Right lung (tissue), 10 donors: ENCODE results near the gene NT5M. TPM values are rescaled to one million over a fixed set of nuclear protein-coding genes. Genes with fewer than 3 reads are reported as not detected.
"Not testable (repeated sequence)": the region's sequence is repeated elsewhere in the genome, so short reads cannot be mapped to it uniquely, and the experiment has no call there.

ENCODE experiments used
- DNase-seq, 2 donors: peaks; one replicate each; pipeline ENCODE4 v3.0.0-alpha.2; 2013
- long read RNA-seq, 8 donors: transcript quantifications; one replicate each; lab custom pipeline, GENCODE V29; 2026
- polyA plus RNA-seq, 5 donors: library from polyadenylated mRNA; unstranded; fragments of 120-200 nt; gene quantifications; one replicate each; pipeline versions ENCODE4 v1.2.1 to v1.2.3, GENCODE V29; 2013; ENCODE audit warnings: inconsistent platforms in 1 of 5, low replicate concordance in 1 of 5; ENCODE audit not compliant: insufficient read length in 5 of 5, insufficient read depth in 1 of 5

Gene NT5M
- polyA plus RNA-seq: 1 to 10 TPM; 2.7 to 6.5 (median 3.7) TPM
- long read RNA-seq, donor 1, partial matches to known transcripts: 0 of 3 reads
- long read RNA-seq, donor 1, other reads (novel, unspliced or antisense): 0 of 3 reads
- long read RNA-seq, donor 2: 0 reads
- long read RNA-seq, donor 3, partial matches to known transcripts: 0 of 4 reads
- long read RNA-seq, donor 3, other reads (novel, unspliced or antisense): 0 of 4 reads
- long read RNA-seq, donor 4, partial matches to known transcripts: 0 of 2 reads
- long read RNA-seq, donor 4, other reads (novel, unspliced or antisense): 0 of 2 reads
- long read RNA-seq, donor 5, partial matches to known transcripts: 2,746 of 2,747 reads
- long read RNA-seq, donor 5, other reads (novel, unspliced or antisense): 0 of 2,747 reads
- long read RNA-seq, donor 6, partial matches to known transcripts: 0 of 1 reads
- long read RNA-seq, donor 6, other reads (novel, unspliced or antisense): 0 of 1 reads
- long read RNA-seq, donor 7: 0 reads
- long read RNA-seq, donor 8, partial matches to known transcripts: 0 of 1 reads
- long read RNA-seq, donor 8, other reads (novel, unspliced or antisense): 0 of 1 reads

- DNase-seq: peak; percentile 69 to 73
These were observed at the start of gene NT5M for GRCh38 chr17:17303010-17303846. Gene NT5M, plus strand, starts transcription at chr17:17303373. Its CDS starts 178 bp downstream, at chr17:17303551.

GRCh38 chr17:17253406-17253805 is 49.8 kb upstream of the NT5M start:
- DNase-seq: no peak

GRCh38 chr17:17254036-17254435 is 49.1 kb upstream of the NT5M start:
- no peak for DNase-seq

GRCh38 chr17:17255689-17256088 is 47.5 kb upstream of the NT5M start:
- DNase-seq: not testable (repeated sequence)

- no peak for DNase-seq
These were observed 46.9 kb upstream of the NT5M start for GRCh38 chr17:17256316-17256715.

DNA sequence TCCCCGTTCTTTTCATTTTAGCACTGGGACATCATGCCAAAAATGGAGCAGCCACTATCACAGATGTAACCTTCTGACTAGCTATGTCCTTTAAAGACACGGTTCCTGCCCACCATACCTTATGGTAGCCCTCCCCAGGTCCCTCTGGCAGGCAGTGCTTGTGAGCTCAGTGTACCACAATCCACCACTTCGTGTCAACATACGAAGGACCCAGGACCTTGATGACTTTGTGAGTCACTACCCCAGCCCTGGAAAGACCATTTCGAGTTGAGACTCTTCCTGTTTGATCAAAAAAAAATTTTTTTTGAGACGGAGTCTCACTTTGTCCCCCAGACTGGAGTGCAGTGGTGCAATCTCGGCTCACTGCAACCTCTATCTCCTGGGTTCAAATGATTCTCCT is 45.2 kb upstream of the NT5M start:
- DNase-seq: no peak

DNA sequence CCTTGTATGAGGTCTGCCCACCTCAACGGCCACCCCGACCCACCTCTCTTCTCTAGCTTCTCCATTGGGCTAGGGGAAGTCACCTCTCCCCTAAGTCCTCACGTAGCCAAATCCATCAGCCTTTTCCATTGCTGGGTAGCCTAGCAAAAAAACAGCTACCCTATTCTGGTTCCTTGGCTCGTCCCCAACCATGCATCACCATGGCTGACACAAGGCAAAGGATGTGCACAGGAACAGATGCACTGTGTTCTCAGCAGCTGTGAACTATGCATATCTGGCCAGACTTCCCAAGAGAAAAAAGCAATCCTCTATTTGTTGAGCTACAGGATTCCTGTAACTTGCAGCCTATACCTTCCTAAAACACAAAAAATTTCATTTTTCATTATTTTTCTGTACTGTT is 44.2 kb upstream of the NT5M start:
- DNase-seq: no peak

DNA sequence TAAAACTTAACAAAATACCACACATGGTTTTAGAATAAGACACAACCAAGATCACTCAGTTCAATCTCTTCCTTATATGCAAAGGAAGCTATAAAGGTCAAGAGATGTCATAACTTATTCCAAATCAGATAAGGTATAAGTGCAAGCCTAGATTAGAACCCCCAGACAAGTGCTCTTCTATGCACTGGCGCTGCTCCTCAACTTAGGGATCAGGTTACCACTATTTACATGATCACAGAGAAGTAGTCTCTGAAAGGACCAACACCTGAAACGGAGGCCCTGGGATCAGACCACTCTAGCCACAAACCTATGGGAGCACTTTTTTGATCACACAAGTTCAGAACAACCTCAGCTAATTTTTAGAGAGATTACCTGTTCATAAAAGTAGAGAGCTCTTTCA is 38.7 kb upstream of the NT5M start:
- DNase-seq: no peak

DNA sequence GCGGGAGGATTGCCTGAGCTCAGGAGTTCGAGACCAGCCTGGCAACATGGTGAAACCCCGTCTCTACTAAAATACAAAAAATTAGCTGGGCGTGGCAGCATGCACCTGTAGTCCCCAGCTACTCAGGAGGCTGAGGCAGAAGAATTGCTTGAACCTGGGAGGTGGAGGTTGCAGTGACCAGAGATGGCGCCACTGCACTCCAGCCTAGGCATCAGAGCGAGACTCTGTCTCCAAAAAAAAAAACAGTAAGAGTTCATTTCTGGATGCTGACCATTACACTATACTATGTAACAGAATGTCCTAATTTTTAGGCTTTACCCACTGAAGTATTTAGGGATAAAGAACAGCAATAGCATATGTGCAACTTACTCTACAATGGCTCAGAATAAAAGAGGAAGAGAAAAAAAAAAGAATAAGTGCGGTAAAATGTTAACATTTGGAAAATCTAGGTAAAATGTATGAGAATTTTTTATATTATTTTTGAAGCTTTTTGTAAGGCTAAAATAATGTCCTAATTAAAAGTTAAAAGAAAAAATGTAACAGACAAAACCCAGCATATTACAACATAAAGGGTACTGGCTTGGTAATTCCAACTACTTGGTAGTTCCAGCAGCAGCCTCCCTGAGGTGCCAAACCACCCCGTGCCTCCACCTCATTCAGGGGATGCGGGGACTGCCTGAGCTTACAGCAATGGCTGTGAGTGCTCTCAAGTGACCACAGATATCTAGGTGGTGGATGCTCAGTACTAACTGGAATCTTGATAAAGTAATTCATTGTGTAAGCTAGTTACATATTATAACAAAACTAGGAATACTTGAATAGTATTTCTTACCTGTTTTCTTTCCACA is 33.0 kb upstream of the NT5M start:
- no peak for DNase-seq

- no peak for DNase-seq
These were observed 27.2 kb upstream of the NT5M start for GRCh38 chr17:17275971-17276370.

DNA sequence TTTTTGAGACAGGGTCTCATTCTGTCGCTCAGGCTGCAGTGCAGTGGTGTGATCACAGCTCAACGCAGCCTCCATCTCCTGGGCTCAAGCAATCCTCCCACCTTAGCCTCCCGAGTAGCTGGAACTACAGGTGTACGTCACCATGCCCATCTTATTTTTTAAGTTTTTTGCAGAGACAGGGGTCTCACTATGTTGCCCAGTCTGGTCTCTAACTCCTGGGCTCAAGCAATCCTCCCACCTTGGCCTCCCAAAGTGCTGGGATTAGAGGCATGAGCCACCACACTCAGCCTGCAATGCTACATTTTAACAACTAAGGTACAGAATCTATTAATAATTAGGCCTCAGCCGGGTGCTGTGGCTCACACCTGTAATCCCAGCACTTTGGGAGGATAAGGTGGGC is 25.7 kb upstream of the NT5M start:
- not testable (repeated sequence) for DNase-seq

GRCh38 chr17:17279316-17279715 is 23.9 kb upstream of the NT5M start:
- DNase-seq: no peak

DNA sequence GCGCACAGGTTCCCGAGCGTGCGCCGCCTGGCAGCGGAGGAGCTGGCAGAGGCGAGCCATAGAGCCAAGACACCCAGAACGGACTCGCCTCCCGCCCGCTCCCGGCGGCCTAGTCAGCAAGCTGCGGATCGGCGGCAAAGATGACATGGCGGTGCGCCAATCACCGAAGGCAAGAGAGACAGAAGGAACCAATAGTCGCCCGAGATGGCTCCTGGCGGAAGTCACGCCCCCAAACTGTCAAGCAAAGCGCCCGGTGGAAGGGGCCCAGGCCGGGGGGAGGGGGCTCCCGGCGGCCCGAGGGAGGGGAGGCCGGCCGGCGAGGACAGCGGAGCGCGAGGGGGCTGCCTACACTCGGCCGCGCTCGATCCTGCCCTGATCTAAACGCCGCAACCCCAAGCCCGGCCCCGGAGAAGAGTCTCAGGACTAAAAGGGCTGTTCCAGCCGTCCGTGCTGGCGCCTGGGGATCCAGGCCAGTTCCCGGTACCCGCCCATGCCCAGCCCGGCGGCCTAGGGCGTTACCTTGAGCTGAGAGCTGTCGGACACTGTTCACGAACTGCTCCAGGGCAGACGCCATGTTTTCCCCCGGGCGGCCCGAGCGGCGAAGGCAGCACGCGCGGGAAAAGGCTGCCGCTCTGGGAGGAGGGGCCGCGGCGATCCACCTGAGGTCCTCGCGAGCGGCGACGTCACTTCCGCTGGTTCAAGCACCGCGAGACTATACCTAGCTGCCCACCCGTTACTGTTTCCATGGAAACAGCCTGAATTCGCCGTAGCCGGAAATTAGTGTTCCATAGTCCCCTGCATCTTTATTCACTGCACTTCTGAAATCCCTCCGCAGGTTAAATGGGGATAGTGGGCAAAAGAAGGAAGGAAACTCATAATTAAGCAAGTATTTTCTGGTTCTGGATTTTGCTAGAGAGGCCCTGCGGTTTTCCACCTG is 22.3 kb upstream of the NT5M start, which contains the start of gene COPS3:
COPS3 (minus strand) TSS at position 634 of the 937 bp plus-strand sequence; CDS start at position 574, 60 bp downstream.
- DNase-seq: peak; percentile 97

- DNase-seq: no peak
These were observed 17.2 kb upstream of the NT5M start for GRCh38 chr17:17285951-17286350.

DNA sequence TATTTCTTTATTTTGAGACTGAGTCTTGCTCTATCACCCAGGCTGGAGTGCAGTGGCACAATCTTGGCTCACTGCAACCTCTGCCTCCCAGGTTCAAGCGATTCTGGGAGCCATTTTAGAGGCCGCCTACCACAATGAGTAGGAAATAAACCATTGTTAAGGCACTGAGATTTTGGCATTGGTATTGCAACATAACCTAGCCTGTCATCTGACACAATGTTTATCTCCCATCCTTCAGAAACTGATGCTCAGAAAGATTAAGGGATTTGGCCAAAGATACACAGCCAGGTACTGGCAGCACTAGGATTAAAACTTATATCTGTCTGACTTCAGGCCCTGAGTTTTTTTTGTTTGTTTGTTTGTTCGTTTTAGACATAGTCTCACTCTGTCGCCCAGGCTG is 14.1 kb upstream of the NT5M start:
- no peak for DNase-seq

DNA sequence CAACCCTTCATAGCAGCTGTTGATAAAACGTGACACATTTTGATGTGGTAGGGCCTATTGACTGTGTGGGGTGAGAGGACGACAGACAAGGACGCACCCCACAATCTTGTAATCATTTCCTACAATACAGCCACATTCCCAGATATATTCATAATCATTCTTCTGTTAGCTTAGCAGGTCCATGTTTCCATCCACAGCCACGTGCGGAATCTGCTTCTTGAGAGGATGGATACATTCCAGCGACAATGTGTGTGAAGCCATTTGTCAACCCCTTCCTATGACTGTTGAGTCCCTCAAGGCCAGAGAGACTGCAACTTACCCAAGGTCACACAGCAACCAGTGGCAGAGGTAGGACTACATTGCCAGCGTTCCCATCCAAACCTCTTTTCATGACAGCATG is 13.5 kb upstream of the NT5M start:
- DNase-seq: no peak

DNA sequence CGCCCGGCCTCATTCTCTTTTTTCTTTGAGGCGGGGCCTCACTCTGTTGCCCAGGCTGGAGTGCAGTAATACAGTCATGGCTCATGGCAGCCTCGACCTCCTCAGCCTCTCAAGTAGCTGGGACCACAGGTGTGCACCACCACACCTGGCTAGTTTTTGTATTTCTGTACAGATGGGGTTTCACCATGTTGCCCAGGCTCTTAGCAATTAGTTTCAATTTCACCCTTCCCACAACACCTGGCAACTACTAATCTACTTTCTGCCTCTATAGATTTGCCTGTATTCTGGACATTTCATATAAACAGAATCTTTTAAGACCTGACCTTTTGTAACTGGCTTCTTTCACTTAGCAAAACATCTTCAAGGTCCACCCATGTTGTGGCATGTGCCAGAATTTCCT is 8.0 kb upstream of the NT5M start:
- no peak for DNase-seq

DNA sequence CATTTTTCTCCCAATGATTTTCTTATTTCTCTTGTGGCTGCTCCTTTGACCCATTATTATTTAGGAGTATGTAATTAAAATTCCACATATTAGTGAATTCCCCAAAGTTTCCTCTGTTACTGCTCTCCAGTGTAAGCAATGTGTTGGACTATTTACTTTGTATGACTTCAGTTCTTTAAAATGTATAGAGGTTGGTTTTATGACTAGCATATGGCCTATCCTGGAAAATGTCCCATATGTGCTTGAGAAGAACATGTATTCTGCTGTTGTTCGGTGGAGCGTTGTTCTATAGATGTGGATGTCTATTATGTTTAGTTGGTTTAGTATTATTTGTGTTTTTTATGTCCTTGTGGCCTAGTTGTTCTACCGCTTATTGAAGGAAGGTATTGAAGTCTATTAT is 6.0 kb upstream of the NT5M start:
- no peak for DNase-seq

DNA sequence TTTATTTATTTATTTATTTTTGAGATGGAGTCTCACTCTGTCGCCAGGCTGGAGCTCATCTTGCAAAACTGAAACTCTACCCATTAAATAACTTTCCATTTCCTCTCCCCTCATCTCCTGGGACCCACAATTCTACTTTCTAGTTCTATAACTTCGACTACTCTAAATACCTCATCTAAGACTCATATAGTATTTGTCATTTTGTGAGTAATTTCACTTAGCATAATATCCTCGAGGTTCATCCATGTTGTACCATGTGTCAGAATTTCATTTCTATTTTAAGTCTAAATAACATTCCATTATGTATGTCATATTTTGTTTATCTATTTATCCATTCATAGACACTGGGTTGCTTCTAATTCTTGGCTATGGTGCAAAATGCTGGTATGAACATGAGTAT is 5.1 kb upstream of the NT5M start:
- DNase-seq: no peak
